ENCODE results near the gene INPP4B.

The INPP4B gene

DNA sequence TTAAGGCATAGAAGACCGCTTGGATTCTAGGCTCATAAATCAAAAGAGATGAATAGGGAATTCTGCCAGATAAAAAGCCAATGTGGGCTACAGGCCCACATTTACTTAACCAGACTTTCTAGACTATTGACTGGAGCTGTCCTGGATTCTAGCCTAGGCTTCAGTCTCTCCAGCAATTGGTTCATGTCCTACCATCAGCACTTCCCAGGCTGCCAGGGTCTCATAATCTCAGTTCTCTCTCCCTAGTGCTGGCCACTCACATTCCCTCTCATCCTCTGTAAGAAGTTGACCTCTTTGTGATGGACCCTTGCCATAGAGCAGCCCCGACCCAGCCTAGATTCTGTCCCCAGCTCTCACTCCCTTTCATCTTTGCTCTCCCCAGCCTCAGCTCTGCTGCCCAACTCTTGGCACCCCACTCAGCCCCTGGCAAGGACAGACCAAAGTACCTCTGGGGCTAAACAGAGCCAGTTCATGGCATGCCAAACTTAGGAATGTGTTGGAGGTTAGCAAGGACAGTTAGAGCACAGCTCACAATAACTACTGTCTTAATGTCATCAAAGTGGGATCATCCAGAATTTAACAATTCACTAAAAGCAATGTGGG lies 396.2 kb downstream of the INPP4B start:
- in situ Hi-C loops (cut with MboI; ENCODE audit: low sequenced_read_pairs, unreplicated experiment) = no loop called here
- no peak for DNase-seq (ENCODE audit: low spot score)

DNA sequence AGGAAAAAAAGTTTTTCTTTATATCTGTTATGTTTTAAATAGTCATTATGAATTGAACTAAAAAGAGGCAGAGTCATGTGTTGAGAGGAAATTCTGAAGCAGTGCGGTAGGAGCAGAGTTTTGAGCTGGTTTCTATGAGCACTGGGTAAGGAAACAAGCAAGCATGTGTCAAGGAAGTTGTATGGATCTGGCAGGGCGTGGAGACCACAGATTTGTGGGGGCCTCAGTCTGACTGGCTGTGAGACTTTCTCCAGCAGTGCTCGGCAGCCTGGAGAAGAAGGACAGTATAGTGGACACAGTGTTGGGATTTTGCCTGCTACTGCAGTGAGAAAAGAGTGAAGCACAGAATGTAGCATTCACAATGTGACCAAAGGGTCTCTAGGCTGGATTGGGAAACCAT lies 399.1 kb downstream of the INPP4B start:
- DNase-seq (ENCODE audit: low spot score) = no peak
- TF ChIP-seq, protein P1, sequence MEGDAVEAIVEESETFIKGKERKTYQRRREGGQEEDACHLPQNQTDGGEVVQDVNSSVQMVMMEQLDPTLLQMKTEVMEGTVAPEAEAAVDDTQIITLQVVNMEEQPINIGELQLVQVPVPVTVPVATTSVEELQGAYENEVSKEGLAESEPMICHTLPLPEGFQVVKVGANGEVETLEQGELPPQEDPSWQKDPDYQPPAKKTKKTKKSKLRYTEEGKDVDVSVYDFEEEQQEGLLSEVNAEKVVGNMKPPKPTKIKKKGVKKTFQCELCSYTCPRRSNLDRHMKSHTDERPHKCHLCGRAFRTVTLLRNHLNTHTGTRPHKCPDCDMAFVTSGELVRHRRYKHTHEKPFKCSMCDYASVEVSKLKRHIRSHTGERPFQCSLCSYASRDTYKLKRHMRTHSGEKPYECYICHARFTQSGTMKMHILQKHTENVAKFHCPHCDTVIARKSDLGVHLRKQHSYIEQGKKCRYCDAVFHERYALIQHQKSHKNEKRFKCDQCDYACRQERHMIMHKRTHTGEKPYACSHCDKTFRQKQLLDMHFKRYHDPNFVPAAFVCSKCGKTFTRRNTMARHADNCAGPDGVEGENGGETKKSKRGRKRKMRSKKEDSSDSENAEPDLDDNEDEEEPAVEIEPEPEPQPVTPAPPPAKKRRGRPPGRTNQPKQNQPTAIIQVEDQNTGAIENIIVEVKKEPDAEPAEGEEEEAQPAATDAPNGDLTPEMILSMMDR (IDR thresholded peaks at IDR 0.05; ENCODE audit: borderline replicate concordance, control extremely low read depth, extremely low read depth, insufficient read depth, missing control alignments) = no peak
- in situ Hi-C loops (cut with MboI; ENCODE audit: low sequenced_read_pairs, unreplicated experiment) = no loop called here

More for the DNA sequence above, 396.2 kb downstream of the INPP4B start:
- TF ChIP-seq, protein P1 (IDR thresholded peaks at IDR 0.05; ENCODE audit: borderline replicate concordance, control extremely low read depth, extremely low read depth, insufficient read depth, missing control alignments) = no peak

DNA sequence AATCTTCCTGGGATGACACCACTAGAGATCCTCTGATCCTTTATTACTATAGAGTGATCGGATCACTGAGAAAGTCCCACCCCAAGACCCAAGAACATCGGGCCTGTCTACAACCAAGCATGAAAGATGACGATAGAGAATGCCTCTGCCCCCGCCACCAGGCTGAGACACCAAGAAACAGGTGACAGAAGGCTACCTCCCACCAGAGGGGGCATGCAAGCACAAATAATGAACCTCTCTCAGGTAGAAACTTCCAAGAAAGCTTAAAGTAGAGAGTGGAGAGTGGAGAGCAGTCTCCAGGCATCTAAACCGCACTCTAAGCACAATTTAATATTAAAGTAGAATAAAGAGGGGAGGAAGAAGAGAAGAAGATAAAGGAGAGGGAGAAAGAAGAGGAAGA lies 402.6 kb downstream of the INPP4B start:
- no peak for DNase-seq (ENCODE audit: low spot score)
- TF ChIP-seq, protein P1 (IDR thresholded peaks at IDR 0.05; ENCODE audit: borderline replicate concordance, control extremely low read depth, extremely low read depth, insufficient read depth, missing control alignments) = no peak
- in situ Hi-C loops (cut with MboI; ENCODE audit: low sequenced_read_pairs, unreplicated experiment) = no loop called here

DNA sequence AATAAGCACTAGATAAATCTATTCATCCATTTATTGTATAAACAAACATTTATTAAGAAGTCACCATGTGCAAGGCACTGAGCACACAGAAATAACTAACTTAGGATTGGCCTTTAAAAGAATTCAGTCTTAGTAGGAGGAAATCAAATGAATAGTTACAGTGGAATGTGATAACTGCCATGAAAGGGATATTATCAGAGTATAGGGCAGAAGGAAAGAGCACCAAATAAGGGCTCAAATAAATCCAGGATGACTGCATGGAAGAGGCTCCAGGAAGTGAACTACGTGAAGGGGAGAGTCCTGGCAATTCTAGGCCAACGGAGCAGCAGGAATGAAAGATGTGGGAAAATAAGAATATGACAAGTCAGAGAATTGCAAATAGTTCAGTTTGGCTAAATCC lies 406.0 kb downstream of the INPP4B start:
- in situ Hi-C loops (cut with MboI; ENCODE audit: low sequenced_read_pairs, unreplicated experiment) = no loop called here
- TF ChIP-seq, protein P1 (IDR thresholded peaks at IDR 0.05; ENCODE audit: borderline replicate concordance, control extremely low read depth, extremely low read depth, insufficient read depth, missing control alignments) = no peak
- DNase-seq (ENCODE audit: low spot score) = no peak

DNA sequence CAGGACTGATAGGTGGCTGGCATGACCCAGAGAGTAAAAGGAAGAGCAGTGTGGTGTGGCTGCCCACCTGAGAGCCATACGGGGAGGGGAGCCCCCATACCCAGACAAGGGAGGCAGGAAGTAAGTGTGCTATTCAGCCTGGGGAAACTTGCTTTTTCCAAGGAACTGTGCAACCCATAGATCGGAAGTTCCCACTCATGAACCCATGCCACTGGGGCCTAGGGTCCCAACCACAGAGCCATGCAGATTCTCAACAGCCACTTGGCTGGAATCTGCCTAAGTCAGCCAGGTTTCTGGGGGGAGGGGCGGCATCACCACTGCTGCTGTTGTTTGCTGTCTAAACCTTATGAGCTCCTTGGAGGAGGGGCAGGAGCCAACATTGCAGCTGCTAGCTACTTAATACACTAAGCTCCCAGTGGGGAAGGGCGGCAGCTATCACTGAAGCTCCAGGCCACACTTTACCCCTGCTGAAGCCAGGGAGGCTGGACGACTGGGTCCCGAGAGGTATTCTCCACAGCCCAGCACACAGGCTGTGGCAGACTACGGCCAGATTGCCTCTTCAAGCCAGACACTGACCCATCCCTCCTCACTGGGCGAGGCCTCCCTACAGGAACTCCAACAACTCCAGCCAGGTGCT lies 410.4 kb downstream of the INPP4B start:
- TF ChIP-seq, protein P1 (IDR thresholded peaks at IDR 0.05; ENCODE audit: borderline replicate concordance, control extremely low read depth, extremely low read depth, insufficient read depth, missing control alignments) = no peak
- no peak for DNase-seq (ENCODE audit: low spot score)
- in situ Hi-C loops (cut with MboI; ENCODE audit: low sequenced_read_pairs, unreplicated experiment) = no loop called here

DNA sequence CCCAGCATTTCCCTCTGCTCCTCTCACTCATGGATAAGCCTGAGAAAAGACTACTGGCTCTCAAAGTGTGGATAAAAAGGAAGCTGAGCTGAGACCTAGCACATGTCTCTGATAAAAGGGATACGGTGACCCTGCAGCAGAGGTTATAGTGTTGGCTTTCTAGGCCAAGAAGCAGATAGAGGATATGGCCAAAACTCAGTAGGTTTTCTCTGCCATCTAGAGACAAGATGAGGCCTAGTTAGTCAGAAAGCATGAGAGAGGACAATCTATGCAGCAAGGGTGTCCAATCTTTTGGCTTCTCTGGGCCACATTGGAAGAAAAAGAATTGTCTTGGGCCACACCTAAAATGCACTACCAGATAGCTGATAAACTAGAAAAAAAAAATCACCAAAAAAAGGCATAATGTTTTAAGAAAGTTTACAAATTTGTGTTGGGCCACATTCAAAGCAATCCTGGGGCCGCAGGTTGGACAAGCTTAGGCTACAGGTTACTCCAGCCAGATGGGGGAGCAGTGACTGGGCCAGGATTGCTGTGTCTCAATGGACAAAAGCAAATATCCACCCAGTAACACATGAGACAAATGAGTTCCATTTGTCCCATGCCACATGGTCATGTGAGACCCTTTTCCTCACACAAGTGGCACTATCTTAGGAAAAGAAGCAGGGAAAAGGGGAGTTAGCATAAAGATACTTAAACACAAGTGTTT lies 411.4 kb downstream of the INPP4B start:
- in situ Hi-C loops (cut with MboI; ENCODE audit: low sequenced_read_pairs, unreplicated experiment) = no loop called here
- DNase-seq (ENCODE audit: low spot score) = no peak
- TF ChIP-seq, protein P1 (IDR thresholded peaks at IDR 0.05; ENCODE audit: borderline replicate concordance, control extremely low read depth, extremely low read depth, insufficient read depth, missing control alignments) = no peak
